WTC11 (cell line): ENCODE measurements around the gene CST5.

Experiments used
- CBFB ChIP-seq: sonication (generic); formaldehyde crosslinking; IDR thresholded peaks from 2 replicates; pipeline ENCODE4 v1.8.1; 2022; ENCODE audit warnings: mild to moderate bottlenecking, low read depth, missing genetic modification reagents
- TF ChIP-seq, protein P1 (sequence below): sonication (generic); formaldehyde crosslinking; conservative IDR thresholded peaks from 2 replicates; pipeline ENCODE4 v1.8.1; 2022; ENCODE audit warnings: mild to moderate bottlenecking, missing genetic modification reagents
- TF ChIP-seq, protein P2 (sequence below): sonication (generic); formaldehyde crosslinking; IDR thresholded peaks from 2 replicates; pipeline ENCODE4 v1.8.1; 2023; ENCODE audit warnings: mild to moderate bottlenecking, missing genetic modification reagents, borderline replicate concordance

DNA sequence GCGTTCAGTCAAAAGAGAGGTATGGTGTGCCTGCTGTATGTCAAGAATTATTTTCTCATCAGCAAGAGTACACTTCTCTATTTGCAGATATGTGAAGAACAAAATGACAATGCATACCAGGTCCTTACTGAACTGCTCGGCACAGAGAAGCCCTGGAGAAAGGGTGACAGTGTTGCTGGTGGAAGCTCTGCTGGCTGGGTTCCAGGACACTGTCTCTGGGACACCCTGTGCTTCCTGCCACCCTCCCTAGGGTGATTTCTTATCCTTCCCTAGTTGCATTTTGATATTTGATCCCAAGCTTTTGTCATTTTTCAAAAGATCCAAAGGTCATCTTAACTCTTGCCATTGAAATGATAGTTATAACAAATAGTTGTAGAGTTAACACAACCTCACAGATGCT lies 8.3 kb upstream of the CST5 start:
- no peak for TF ChIP-seq CBFB (CRISPR knock-in tag)
- TF ChIP-seq, protein P1, sequence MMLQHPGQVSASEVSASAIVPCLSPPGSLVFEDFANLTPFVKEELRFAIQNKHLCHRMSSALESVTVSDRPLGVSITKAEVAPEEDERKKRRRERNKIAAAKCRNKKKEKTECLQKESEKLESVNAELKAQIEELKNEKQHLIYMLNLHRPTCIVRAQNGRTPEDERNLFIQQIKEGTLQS = no peak
- TF ChIP-seq, protein P2, sequence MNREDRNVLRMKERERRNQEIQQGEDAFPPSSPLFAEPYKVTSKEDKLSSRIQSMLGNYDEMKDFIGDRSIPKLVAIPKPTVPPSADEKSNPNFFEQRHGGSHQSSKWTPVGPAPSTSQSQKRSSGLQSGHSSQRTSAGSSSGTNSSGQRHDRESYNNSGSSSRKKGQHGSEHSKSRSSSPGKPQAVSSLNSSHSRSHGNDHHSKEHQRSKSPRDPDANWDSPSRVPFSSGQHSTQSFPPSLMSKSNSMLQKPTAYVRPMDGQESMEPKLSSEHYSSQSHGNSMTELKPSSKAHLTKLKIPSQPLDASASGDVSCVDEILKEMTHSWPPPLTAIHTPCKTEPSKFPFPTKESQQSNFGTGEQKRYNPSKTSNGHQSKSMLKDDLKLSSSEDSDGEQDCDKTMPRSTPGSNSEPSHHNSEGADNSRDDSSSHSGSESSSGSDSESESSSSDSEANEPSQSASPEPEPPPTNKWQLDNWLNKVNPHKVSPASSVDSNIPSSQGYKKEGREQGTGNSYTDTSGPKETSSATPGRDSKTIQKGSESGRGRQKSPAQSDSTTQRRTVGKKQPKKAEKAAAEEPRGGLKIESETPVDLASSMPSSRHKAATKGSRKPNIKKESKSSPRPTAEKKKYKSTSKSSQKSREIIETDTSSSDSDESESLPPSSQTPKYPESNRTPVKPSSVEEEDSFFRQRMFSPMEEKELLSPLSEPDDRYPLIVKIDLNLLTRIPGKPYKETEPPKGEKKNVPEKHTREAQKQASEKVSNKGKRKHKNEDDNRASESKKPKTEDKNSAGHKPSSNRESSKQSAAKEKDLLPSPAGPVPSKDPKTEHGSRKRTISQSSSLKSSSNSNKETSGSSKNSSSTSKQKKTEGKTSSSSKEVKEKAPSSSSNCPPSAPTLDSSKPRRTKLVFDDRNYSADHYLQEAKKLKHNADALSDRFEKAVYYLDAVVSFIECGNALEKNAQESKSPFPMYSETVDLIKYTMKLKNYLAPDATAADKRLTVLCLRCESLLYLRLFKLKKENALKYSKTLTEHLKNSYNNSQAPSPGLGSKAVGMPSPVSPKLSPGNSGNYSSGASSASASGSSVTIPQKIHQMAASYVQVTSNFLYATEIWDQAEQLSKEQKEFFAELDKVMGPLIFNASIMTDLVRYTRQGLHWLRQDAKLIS (CRISPR knock-in tag) = no peak
